HG03378 (cell line): ENCODE data around the gene CHKA.
"Not testable (repeated sequence)": the region's sequence is repeated elsewhere in the genome, so short reads cannot be mapped to it uniquely, and the experiment has no call there.

Experiments used
- ATAC-seq: cut with Tn5 transposase; IDR thresholded peaks from one replicate; pipeline ENCODE4 v1.9.1; 2021; ENCODE audit warnings: mild to moderate bottlenecking, moderate library complexity; ENCODE audit not compliant: unreplicated experiment

The CHKA gene

GRCh38 chr11:68116974-68117373, 4.2 kb downstream of the CHKA start:
- no peak for ATAC-seq

DNA sequence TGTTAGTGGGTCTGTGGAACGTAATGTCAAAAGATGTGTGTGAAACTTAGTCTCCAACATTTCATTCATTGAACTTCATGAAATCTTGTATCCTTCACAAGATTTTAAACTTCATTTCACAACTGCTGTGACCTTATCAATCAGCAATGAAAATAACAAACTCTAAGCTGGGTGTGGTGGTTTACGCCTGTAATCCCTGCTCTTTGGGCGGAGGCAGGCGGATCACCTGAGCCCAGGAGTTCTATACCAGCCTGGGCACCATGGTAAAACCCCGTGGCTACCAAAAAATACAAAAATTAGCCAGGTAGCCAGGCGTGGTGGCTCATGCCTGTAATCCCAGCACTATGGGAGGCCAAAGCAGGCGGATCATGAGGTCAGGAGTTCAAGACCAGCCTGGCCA, 5.1 kb downstream of the CHKA start:
- ATAC-seq: no peak

- no peak for ATAC-seq
Observed at GRCh38 chr11:68115285-68115684, 5.9 kb downstream of the CHKA start.

DNA sequence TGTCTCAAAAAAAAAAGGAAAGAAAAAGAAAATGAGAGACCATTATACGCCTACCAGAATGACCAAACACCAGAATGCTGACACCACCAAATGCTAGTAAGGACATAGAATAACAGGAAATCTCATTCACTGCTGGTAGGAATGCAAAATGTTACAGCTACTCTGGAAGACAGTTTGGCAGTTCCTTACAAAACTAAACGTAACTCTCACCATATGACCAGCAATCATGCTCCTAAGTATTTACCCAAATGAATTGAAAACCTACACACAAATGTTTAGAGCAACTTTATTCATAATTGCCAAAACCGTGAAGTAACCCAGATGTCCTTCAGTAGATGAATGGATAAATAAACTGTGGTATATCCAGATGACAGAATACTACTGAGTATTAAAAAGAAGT, 7.2 kb downstream of the CHKA start:
- ATAC-seq: no peak

DNA sequence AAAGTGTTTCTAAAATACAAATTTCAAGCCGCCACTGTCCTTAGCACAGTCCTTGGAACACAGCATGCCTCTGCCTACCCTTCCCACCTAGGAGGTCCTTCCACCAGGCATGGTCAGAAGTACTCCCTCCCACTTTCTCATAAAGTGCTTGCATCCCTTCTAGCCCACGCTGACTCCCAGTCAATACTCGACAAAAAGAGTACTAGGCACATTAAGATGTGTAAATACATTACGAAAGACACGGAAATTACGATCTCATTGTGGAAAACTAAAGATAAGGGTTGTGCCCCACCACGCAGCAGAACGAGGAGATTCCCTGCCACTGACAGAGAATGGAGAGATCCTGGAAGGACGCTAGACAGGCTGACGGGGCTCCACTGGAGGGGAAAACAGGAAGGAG, 13.5 kb downstream of the CHKA start:
- ATAC-seq: no peak

DNA sequence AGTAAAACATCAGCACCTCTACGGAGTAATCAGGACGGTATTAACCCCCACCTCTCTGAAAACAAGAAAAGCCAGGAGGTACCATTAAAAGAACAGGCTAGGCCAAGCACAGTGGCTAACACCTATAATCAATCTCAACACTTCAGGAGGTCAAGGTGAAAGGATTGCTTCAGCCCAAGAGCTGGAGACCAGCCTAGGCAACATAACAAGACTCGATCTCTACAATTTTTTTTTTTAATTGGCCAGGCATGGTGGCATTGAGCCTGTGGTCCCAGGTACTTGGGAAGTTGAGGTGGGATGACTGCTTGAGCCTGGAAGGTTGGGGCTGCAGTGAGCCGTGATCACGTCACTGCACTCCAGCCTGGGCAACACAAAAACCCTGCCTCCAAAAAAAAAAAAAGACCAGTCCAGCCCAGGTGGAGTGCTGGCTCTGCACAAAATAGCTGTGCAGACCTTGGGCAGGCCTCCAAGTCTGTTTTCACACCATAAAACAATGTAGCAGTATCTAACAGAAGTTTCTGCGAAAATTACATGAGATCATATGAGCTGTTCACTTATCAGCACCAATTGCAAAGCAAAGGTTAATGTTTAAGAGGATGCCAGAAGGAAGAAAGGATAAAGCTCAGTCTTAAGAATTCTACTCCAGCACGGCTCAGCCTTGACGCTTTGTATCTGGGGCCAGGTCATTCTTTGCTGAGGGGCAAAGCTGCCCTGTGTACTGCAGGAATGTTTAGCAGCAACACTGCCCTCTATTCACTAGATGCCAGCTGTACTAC, 14.8 kb downstream of the CHKA start:
- ATAC-seq: no peak

DNA sequence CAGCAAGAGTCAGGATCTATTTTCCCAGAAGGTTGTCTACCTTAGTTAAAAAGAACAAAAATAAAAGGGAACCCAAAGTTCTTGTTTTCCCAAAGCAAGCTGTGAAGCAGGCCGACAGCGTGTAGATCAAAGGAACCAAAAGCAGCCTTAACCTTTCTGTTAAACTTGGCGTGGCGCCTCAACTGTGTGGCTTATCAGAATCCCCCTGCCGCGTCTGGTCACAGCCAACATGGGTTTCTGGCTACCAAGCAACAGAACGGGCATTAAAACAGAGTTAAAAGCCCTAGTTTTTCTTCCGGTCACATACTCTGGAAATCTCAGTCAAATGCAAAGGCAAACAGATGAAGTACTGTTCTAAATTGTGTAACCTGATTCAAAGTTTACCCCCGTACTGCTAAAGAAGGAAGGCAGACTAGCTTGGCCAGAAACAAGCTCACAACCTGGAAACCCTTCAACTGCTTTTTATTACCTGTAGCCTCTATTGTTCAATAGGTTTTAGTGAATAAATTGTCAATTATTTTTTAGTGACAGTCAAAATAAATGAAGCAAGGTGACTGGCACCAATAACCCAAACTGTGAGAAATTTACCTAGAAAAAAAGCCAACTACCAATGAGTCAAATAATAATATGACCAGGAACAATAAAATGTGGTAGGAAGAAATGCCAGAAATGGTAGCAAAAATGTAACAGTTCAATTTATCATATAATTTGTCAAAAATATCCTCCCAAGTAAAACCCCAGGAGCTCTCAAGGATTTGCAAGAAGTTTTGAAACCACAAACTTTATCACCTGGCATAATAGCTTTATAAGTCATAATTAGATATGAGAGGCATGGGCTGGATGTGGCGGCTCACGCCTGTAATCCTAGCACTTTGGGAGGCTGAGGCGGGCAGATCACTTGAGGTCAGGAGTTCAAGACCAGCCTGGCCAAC, 21.4 kb downstream of the CHKA start:
- no peak for ATAC-seq

DNA sequence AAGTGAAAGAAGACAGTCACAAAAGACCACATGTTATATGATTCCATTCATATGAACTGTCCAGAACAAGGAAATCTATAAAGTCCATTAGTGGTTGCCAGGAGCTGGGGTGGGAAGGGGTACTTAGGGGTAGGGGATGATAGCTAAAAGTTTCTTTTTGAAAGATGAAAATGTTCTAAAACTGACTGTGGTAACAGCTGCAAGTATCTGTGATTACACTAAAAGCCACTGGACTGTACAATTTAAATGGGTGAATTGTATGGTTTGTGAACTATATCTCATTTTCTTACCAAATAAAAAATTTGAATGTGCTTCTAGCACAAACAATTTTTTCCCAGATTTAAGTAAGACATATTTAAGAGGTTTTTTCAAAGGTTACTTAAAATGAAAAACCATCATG, 22.1 kb downstream of the CHKA start:
- ATAC-seq: no peak

- ATAC-seq: no peak
Observed at GRCh38 chr11:68096962-68097361, 24.2 kb downstream of the CHKA start.

DNA sequence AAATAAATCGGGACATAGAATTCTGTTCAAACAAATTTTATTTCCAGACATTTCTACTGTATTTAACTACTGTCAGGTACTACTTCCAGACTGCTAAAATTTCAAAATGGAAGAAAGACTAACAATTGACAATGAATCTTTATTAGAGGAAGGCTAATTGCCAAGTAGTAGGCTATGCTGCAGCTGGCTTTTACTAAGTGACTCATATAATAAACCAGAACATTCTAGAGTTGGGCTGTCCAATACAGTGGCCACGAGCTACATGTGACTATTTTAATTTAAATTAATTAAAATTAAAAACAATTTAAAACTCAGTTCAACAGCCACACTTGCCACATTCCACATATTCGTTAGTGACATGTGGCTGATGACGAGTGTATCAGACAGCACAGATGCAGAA, 27.6 kb downstream of the CHKA start:
- no peak for ATAC-seq

- not testable (repeated sequence) for ATAC-seq
Observed at GRCh38 chr11:68092946-68093345, 28.2 kb downstream of the CHKA start.

DNA sequence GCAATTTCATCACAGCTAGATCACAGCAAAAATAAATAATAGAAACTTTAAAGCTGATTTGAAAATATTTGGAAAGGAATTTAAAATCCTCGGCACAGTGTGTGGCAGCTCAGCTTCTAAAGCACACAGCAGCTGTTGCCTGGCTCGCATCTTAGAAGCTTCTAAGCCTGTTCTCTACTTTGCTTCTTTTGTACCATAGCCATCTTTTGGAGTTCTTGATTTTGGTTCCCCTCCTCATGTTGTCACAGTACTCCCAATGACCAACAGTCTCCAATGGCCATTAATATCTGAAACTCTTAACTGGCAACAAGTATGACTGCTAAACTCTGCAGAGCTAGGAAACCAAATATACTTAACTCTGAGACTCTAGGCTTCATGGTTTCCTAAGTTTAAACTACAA, 28.8 kb downstream of the CHKA start:
- ATAC-seq: no peak

DNA sequence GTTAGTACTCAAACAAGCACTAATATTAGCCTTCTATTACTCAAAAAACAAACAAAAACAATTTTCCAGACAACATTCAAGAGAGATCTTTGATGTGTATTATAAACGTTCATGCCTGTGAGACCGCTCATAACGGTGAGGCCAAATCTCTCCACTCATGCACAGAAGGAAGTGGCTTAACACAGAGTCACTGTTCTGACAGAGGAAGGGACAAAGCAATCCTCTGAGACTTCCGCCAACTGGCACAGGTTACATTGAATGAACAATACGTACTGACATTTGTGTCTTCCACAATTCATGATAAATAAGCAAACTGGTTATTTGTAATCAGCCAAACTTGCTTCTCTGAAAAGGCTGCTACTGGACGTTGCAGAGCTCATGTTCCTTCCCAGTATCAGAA, 30.5 kb downstream of the CHKA start:
- no peak for ATAC-seq

GRCh38 chr11:68090287-68090686, 30.9 kb downstream of the CHKA start:
- ATAC-seq: no peak

DNA sequence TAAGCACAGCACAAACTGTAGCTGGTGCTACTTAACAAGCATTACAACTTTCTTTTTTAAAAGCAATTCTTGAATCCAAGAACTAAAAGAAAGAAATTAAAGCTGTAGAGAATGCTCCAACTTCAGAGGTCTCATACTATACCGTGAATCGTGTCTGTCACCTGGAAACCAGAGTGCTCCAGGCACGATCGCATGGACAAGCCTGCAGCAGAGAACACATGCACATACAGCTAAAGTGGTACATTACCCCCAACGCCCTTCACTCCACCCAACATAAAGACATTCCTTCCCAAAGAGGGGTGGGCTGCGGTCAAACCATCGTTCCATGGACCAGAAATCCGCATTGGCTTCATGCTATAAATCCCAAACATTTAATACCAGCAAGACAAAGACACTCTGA, 31.5 kb downstream of the CHKA start:
- no peak for ATAC-seq

DNA sequence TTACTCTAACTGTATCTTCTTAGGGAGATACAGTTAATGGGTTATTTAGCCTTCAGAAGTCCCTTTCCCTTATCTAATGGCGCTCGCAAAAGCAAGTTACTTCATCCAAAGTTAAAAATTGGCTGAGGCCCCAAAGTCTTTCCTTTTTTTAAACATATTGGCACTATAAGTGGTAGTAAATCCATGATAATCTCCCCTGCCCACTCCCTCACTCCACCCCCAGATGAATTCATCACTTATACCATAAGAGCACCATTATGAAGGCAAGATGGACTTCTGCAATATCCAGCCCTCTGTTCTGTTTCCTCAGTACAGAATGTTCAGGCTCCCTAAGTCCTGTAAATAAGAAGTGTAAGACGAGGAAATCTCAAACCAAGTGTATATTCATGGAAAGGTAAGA, 37.7 kb downstream of the CHKA start:
- ATAC-seq: no peak

DNA sequence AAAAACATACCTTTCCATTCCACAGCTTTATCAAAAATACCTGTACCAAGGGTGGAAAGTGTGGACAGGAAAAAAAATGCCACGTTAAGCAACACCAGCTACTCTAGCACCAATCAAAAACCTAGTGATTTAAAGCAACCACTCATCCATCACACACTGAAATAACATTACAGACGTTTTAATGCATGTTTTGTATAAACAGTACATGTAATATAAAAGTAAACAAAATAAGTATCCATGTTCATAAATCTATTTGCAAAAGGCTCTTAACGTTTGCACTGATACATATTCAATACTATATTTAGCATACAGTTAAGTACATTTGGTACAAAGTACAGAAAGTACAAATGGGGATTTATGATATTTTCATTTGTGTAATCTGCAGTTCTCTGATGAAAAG, 38.7 kb downstream of the CHKA start:
- ATAC-seq: no peak

GRCh38 chr11:68081691-68082090, 39.5 kb downstream of the CHKA start:
- no peak for ATAC-seq

GRCh38 chr11:68080860-68081259, 40.3 kb downstream of the CHKA start:
- ATAC-seq: no peak

DNA sequence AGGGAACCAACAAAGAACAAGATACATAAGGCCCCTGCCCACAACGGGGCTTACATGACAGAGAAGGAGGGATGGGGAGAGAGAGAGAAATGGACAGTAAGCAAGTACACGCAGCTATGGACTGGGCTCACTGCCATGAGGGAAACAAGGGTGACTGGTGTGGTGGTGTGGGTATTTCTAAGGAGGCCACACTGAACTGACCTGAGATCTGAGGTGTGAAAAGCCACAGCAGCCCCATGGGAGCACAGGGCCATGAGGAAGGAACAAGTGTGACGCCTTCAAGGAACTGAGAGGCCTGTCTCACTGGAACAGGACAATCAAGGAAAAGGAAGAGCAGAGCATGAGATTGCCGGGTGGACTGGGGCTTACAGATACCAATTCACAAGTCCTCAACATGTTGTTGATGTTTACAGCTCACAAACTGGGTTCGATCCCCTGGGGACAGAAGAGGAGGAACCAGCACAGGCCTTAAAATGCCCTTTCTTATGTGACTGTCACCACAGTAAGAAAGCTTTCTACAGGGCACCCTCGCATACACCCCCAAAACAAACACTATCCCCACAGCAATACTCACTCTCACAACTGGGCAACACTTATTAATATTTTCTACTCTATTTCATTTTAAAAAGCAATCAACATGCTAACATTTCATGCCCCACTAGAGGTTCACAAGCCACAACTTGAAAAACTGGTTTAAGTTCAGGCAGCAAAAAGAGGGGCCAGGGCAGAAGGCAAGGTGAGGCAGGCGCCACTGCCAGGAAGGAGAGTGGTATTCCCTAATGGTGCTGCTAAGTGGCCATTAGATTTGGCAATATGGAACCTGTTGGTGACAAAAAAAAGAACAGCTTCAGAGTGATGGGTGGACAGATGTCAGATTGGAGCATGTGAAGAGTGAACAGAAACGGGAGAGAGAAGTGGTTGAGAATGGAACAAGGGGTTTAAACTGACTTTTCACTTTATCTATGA, 43.3 kb downstream of the CHKA start:
- ATAC-seq: no peak
